Progenitor cell of endocrine pancreas (in vitro differentiated cells): ENCODE measurements around the gene SPECC1L. TPM values are rescaled to one million over a fixed set of nuclear protein-coding genes. Genes with fewer than 3 reads are reported as not detected.

Experiments
- DNase-seq: peaks from one replicate; pipeline ENCODE4 v3.0.0; 2021; ENCODE audit warnings: low spot score; ENCODE audit not compliant: unreplicated experiment
- H3K27ac Mint-ChIP-seq: 2 replicates; pipeline ENCODE4 v1.8.0; 2021; ENCODE audit warnings: mild to moderate bottlenecking, moderate library complexity, mixed read lengths
- H3K27me3 Mint-ChIP-seq: 2 replicates; pipeline ENCODE4 v1.8.0; 2021; ENCODE audit warnings: mixed read lengths
- H3K36me3 Mint-ChIP-seq: 2 replicates; pipeline ENCODE4 v1.8.0; 2022; ENCODE audit warnings: mixed read lengths; ENCODE audit not compliant: insufficient read depth
- H3K4me1 Mint-ChIP-seq: 2 replicates; pipeline ENCODE4 v1.8.0; 2021; ENCODE audit warnings: low read depth, mixed read lengths
- H3K4me3 Mint-ChIP-seq: 2 replicates; pipeline ENCODE4 v1.8.0; 2021; ENCODE audit warnings: low read depth, mild to moderate bottlenecking, moderate library complexity, mixed read lengths
- H3K9me3 Mint-ChIP-seq: 2 replicates; pipeline ENCODE4 v1.8.0; 2021; ENCODE audit warnings: low read depth, mixed read lengths
- CTCF ChIP-seq: fragments of 200-600 bp; sonication (generic); IDR thresholded peaks from one replicate; pipeline ENCODE4 v1.5.0; 2021; ENCODE audit warnings: antibody characterized with exemption, mild to moderate bottlenecking; ENCODE audit not compliant: unreplicated experiment
- total RNA-seq: library from RNA; stranded (reverse); gene quantifications from 2 replicates; pipeline ENCODE4 v1.2.1, GENCODE V29; 2021

The SPECC1L gene
- total RNA-seq, 1 donor from 2014 or later = 96.9 TPM

GRCh38 chr22:24450610-24451009 is 180.0 kb downstream of the SPECC1L start:
- peaks cover under 1% of the 10 kb centered on the region for H3K4me1 Mint-ChIP-seq
- no peak overlapping the region for H3K27ac Mint-ChIP-seq
- H3K4me3 Mint-ChIP-seq = no peak overlapping the region
- H3K9me3 Mint-ChIP-seq = no peaks in the 10 kb centered on the region
- DNase-seq = no peak
- H3K36me3 Mint-ChIP-seq = no peaks in the 10 kb centered on the region
- H3K27me3 Mint-ChIP-seq = peaks cover 24% of the 10 kb centered on the region
- TF ChIP-seq CTCF = no peak

- Mint-ChIP-seq H3K36me3 (no peaks in the 10 kb centered on the region), H3K27ac (no peak overlapping the region), H3K27me3 (peaks cover 24% of the 10 kb centered on the region), H3K4me3 (no peak overlapping the region), H3K4me1 (peaks cover 3% of the 10 kb centered on the region), H3K9me3 (no peaks in the 10 kb centered on the region)
- TF ChIP-seq CTCF = no peak
- no peak for DNase-seq
Observed at GRCh38 chr22:24451162-24451561, 180.5 kb downstream of the SPECC1L start.

GRCh38 chr22:24453853-24454252 is 183.2 kb downstream of the SPECC1L start:
- no peak for DNase-seq
- H3K36me3 Mint-ChIP-seq = no peaks in the 10 kb centered on the region
- peaks cover 3% of the 10 kb centered on the region for H3K4me1 Mint-ChIP-seq
- H3K27ac Mint-ChIP-seq = no peak overlapping the region
- H3K9me3 Mint-ChIP-seq = no peaks in the 10 kb centered on the region
- TF ChIP-seq CTCF = no peak
- H3K4me3 Mint-ChIP-seq = no peak overlapping the region
- peaks cover 12% of the 10 kb centered on the region for H3K27me3 Mint-ChIP-seq

GRCh38 chr22:24455039-24455438 is 184.4 kb downstream of the SPECC1L start:
- TF ChIP-seq CTCF = no peak
- DNase-seq = no peak
- Mint-ChIP-seq H3K36me3 (no peaks in the 10 kb centered on the region), H3K4me1 (peaks cover 3% of the 10 kb centered on the region), H3K9me3 (no peaks in the 10 kb centered on the region), H3K27me3 (peaks cover 4% of the 10 kb centered on the region), H3K27ac (no peak overlapping the region), H3K4me3 (no peak overlapping the region)

- no peak for DNase-seq
- Mint-ChIP-seq H3K4me3 (no peak overlapping the region), H3K4me1 (peaks cover 7% of the 10 kb centered on the region), H3K36me3 (no peaks in the 10 kb centered on the region), H3K27me3 (peaks cover 3% of the 10 kb centered on the region), H3K9me3 (no peaks in the 10 kb centered on the region), H3K27ac (no peak overlapping the region)
- no peak for TF ChIP-seq CTCF
Observed at GRCh38 chr22:24455751-24456426, 185.3 kb downstream of the SPECC1L start.
